NCI-H1417 treated with DMSO at 0.1 percent for 48 hours (cell line): Measurements from ENCODE around the gene KLK4.
"Not testable (repeated sequence)": the region's sequence is repeated elsewhere in the genome, so short reads cannot be mapped to it uniquely, and the experiment has no call there.

Experiments used
- DNase-seq: peaks from one replicate; lab custom pipeline; 2025; lab: John Stamatoyannopoulos, UW

Gene KLK4

DNA sequence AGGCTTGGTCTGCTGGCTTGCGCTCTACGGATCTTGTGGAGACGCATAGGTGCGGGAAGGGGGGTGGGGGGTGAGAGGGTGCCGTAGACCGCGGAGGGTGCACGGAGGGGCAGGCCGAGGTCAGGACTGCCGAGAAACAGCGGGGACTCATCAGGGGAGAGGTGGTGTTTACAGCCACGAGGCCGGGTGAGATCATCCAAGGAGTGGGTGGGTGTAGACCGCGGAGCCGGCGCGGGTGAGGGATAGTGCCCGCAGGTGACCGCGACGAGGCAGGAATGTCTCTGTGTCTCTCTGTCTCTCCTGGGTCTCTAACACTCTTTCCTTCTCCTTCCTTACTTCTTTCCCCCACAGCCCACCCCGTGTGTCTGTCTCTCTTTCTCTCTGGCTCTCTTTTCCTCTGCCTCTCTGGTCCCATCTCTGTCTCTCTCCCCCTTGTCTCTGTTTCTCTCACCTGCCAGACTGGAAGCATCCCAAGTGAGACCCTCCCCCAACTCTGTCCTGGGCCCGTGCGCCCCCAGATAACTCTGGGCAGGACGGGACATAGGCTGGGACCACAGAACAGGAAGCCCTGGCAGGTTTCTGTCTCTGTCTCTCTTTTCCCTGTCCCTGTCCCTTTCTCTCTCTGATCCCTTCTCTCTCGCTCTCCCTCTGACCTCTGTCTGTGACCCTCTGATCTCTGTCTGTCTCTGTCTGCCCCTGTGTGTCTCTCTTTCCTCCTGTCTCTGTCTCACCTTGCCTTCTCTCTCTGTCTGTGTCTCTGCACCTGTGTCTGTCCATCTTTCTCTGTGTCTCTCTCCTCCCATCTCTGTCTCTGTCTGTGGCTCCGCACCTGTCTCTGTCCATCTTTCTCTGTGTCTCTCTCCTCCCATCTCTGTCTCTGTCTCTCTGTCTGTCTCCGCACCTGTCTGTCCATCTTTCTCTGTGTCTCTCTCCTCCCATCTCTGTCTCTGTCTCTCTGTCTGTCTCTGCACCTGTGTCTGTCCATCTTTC, 1.8 kb upstream of the KLK4 start:
- DNase-seq = no peak

DNA sequence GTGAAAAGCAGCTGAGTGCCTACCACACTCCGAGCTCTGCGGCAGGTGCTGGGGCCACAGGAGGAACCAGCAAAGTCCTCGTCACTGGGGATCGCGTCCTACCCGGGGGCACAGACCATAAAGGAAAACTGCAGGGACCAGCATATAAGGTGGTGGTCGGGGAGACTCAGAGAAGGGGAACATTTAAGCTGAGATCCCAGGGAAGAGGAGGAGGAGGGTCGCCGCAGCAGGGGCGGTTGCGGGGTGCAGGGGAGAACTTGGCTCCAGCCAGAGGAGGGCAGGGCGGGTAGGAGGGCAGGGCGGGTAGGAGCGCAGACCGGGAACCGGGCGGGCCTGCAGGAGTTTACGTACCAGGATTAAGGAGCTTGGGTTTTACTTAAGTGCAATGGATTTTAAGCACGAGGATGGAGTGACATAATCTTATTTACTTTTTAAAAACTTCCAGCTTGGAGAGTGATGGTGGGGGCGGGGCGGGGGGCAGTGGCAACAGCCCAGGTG, 956 bp upstream of the KLK4 start:
- DNase-seq = no peak

DNA sequence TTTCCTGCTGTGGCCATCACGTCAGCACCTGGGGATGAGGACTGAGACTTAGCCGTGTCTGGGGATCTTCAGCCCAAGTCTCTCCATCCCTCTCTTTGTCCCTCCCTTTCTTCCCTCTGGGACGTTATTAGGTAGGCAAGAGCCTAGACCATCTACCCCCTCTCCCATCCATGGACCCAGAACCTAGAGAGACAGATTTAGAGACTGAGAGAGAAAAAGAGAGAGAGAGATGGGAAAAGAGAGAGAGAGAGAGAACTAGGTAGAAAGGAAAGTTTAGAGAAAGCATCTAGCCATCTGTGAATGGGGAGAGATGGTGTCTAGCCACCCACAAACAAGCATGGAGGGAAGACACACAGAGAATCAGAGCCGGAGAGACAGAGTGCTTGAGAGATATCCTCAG, 473 bp downstream of the KLK4 start:
- no peak for DNase-seq

DNA sequence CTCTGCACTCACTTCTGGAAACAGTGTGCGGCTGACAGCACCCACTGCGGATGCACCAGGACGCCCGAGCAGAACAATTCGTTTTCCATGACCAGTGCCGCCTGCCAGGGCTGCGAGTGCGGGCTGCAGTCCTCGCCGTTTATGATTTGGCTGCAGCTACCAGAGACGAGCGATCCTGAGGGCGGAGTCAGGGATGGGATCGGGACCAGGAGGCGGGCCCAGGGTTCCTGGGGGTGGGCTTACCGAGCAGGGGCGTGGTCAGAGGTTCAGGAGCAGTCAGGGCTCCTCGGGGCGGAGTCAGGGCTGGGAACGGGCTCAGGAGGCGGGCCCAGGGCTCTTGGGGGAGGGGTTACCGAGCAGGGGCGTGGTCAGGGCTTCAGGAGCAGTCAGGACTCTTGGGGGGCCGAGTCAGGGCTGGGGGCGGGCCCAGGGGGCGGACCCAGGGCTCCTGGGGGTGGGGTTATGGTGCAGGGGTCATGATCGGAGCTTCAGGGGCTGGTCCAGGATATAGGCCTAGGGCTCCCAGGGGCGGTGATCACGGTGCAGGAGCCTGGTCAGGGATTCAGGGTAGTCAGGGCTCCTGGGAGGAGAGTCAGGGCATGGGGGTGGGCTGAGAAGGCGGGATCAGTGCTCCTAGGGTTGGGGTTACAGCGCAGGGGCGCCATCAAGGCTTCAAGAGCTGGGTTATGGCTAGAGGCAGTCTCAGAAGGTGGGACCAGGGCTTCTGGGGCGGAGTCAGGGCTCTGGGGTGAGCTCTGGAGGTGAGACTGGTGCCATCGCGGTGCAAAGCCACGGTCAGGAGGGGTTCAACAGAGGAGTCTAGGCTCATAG, 1.7 kb downstream of the KLK4 start:
- DNase-seq = no peak

DNA sequence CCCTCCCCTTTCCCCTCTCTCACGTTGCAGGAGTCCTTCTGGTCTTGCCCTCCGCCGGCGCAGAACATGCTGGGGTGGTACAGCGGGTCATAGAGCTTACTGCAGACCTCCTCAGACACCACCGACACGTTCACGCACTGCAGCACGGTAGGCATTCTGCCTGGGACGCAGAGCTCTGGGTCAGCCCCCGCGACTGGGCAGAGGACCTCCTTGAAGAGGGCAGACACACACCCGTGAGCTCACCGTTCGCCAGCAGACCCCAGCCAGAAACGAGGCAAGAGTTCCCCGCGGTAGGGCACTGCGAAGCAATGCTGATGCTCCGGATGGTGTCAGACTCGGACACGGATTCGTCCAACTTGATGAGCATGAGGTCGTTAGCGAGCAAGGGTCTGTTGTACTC, 2.9 kb downstream of the KLK4 start:
- DNase-seq = no peak

DNA sequence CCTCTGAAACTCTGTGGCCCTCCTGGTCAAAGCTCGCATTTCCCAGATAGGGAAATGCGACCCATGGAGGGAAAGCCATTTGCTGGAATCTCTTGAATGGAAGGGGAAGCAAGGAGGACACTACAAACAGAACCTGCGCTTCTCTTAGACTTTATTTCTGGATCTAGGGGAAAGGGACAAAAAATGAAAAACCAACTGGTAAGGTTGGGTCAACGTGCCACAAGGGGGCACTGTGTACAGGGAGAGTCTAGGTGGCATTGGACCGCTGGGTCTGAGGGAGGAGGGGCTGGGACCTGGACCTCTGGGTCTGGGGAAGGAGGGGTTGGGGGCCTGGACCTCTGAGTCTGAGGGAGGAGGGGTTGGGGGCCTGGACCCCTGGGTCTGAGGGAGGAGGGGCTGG, 5.0 kb downstream of the KLK4 start:
- no peak for DNase-seq

DNA sequence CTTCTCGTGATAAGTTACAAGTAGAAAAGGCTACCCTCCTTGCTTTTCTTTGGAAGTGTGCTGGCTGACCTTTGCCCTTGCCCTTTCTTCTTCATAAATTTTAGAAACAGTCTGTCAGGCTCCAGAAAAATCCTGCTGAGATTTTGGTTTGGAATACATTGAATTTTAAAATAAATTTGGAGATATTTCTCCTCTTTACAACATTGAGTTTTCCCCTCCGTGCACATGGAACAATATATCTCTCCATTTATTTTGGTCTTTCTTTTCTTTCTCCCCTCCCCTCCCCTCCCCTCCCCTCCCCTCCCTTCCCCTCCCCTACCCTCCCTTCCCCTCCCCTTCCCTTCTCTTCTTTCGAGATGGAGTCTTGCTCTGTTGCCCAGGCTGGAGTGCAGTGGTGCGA, 8.6 kb downstream of the KLK4 start:
- no peak for DNase-seq

DNA sequence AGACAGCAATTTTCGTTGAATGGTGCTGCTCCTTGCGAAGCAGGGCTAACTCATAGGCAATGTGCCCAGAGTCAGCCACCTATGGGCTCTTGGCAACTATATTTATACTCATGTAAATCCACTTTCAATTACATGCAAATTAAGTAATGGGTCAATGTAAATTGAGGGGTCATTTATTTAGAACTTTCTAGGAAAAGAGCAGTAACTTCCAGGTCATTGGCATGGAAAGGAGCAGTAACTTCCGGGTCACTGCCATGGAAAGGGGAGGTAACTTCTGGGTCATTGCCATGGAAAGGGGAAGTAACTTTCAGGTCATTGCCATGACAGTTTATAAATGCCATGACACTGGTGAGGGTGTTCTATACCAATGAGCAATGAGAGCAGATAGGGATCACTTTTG, 11.6 kb downstream of the KLK4 start:
- no peak for DNase-seq

DNA sequence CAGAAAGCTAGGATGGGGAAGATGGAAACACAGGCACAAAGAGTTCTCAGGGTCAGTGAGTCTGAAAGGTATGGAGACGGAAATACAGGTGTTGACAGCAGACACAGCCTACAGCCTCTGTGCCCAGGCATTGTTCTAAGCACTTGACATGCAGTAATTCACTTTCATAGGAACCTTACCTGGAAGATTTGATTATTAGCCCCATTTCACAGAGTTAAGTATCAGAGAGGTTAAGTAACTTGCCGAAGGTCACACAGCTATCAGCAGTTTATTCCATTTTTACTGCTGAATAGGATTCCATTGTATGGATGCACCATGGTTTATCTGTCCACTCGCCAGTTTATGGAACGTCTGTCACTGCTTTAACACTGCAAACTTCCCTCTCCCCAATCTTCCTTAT, 13.2 kb downstream of the KLK4 start:
- no peak for DNase-seq

DNA sequence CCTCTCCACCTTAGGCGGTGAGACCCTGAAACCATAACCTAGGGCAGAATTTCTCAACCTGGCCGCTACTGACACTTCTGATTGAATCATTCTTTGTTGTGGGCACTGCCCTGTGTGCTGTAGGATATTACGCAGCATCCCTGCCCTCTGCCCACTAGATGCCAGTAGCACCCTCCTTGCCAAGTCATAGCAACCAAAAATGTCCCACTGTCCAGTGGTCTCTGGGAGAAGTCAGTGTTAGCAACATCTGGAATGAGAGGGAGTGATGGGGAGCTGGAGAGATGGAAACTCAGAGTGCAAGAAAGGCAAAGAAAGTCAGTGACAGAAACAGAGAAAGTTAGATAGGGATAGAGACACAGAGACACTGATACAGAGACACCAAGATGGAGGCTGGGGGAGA, 13.6 kb downstream of the KLK4 start:
- no peak for DNase-seq

DNA sequence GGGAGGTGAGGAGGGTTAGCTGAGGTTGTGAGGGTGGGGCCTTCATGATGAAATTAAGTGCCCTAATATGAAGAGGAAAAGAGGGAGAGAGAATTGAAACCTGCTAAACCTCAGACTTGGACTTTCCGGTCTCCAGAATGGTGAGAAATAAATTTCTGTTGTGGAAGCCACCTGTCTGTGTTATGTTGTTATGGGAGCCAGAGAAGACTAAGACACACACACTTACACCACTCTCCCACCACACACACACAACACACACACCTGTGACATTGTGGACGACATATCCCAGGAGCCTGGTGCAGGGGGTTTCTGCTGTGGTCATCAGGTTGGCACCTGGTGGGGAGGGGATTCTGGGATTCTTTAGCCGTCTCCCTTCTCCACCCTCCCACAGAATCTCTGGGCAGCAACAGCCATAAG, 14.0 kb downstream of the KLK4 start:
- DNase-seq = no peak

DNA sequence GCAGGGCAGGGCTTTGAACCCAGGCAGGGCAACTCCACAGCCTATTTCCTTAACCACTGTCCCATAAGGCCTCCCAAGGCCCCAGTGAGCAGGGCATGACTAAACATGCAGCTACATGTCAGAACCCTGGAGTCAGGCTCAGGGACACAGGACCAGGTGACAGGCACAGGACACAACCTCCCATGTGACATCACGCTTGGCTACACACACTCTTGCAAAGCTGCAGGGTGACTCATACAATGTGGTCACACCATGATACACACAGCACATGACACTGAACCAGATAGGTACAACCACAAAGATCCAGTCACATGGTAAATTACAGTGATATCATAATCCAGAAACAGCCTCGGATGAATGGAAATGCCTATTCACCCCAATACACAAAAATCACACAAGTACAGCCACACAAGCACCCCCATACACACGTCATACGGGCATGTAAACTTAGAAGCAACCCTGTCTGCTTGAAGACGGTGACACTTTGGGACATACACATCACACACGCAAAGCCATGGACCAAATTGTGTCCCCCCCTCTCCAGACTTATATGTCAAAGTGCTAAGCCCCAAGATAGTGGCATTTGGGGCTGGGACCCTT, 14.5 kb downstream of the KLK4 start:
- no peak for DNase-seq

DNA sequence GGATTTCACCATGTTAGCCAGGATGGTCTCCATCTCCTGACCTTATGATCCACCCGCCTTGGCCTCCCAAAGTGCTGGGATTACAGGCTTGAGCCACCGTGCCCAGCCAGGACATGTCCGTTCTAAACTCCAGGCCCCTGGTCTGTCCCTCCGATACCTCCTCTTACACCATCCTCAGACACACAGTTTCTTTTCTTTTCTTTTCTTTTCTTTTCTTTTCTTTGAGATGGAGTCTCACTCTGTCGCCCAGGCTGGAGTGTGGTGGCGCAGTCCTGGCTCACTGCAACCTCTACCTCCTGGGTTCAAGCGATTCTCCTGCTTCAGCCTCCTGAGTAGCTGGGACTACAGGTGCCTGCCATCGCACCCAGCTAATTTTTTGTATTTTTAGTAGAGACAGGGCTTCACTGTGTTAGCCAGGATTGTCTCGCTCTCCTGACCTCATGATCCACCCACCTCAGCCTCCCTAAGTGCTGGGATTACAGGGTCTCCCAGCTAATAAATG, 15.1 kb downstream of the KLK4 start:
- not testable (repeated sequence) for DNase-seq

DNA sequence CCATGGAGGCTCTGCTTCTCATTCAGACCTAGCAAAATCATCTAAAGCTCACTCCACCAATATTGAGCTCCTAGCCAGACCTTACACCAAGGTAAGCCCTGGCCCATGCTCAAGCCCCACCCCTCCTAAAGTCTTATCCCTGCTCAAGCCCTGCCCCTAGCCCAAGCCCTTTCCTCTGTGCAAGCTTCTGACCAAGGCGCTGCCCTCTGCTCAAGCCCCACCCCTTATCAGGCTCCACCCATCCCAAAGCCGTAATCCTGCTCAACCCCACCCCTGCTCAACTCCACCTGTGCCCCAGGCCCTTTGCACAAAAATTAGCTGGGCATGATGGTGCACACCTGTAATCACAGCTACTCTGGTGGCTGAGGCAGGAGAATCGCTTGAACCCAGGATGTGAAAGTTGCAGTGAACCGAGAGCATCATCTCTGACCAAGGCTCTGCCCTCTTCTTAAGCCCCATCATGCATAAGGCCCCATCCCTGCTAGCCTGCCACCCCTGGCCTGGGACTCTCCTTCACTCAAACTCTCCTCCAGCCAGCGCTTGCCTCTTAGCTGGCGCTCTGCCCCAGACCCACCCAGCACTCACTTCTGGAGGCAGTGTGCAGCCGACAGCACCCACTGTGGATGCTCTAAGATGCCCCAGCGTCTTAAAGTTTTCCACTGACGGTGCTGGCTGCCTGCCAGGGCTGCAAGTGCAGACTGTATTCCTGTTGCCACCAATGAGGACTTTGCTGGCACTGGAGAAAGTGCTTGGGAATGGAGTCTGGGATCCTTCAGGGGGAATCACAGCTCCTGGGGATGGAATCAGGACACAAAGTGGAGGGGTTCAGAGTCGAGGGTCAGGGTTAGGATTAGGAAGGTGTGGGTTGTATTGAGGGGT, 16.5 kb downstream of the KLK4 start:
- no peak for DNase-seq

DNA sequence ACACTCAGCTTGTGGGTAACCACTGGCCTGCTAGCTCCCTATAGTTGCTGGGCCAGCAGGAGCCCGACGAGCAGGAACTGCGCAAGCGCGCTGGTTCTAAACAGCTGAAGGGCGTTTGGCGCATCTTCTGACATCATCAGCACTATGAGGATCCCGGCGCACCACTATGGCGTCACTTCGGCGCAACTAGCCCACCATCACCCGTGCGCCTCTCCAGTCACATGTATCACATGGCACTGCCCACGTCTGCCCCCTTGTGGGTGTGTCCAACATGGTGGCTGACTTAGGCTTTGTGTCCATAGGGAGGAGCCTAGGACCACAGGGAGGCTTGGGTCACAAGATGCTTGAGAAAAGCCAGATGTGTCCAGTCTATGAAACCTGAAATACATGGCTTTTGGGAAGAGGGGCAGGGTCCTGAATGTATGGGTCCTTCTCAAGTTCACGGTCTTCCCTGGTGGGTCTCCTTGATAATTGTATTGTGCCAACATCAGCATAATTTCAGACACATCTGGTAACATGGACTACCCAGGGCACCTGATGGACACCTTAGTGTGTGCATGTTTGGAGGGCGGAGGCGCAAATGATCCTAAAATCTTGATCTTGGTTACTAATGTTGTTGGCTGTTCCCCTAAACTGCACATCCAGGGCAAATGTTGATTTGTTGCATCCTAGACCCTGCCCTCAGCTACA, 18.0 kb downstream of the KLK4 start:
- DNase-seq = no peak

DNA sequence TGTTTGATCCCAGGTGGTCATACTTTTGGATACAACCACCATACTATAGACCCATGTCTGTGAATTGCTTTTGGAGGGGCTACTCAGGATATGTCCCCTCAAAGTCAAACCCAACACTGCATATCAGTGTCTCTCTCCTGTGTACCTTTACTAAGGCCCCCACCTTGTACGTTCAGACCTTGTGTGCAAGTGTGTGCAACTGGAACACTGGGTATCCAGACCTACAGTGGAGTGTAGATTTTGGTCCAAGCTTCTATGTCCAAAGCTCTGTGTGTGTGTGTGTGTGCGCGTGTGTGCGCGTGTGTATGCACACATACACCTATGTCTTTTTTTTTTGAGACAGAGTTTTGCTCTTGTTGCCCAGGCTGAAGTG, 20.0 kb downstream of the KLK4 start:
- no peak for DNase-seq

DNA sequence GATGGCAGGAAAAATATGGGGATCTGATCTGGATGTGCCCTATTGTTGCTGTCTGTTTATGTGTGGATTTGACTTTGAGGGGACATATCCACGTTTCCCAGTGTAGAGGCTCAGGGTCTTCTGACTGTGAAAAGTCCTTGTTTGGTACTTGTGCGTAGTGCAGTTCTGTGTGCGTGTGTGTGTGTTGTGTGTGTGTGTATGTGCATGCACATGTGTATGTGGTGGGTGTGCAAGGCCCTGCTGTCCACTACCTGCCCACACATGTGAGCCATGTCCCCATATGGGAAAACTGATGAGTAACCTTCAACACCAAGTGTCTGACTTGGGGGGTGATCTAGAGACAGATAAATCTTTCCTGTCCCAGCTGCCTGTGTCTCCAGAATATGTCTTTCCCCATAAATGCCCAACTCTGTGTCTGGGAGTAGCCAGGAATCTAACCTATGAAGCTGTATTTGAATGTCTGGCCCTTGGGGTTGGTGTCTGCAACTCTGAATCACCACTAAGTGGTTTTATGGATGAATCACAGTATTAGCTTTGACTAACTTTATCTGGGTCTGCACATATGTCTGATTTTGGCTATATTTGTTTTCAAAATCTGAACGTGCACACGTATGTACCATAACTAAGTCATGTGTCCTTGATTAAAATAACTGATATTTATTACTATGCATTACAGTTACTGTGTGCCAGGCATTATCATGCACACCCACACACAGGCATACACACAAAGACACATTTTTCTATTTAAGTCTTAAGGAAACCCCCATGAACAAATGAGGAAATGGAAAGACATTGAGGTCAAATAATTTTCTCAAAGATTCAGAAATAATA, 20.6 kb downstream of the KLK4 start:
- DNase-seq = no peak

DNA sequence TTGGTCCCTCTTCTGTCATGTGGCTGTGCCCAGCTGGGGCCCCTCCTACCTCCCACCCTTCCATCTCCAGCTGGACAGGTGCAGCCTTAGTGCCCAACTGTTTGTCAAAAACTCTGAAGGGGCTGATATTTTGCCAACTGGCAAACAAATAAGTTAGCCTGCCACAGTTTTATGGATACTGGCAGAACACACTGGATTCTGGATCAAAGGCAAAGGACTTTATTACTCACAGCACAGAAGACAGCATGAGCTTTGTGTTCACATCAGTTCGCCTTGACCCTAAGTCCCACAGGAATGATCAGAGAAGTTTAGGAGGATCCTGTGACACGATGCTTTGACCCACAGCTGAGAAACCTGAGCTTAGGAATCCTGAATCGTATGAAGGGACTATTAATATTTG, 21.6 kb downstream of the KLK4 start:
- DNase-seq = no peak

DNA sequence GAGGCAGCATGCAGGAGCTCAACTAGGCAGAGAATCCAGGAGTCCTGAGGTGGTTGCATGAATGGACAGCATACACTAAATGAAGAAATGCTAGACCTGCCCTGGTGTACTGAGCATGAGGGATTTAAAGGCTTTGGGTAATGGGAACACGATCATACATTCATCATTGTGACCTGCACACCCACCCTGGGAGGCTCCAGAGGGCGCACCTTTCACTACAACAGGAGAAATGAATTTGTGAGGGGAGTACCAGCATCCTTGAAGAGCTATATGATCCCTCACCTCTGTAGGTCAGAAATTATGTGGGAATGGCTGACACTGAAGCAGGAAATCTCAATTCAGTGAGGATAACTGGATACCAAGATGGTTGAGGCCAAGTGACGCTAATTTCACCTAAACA, 29.0 kb downstream of the KLK4 start:
- no peak for DNase-seq

DNA sequence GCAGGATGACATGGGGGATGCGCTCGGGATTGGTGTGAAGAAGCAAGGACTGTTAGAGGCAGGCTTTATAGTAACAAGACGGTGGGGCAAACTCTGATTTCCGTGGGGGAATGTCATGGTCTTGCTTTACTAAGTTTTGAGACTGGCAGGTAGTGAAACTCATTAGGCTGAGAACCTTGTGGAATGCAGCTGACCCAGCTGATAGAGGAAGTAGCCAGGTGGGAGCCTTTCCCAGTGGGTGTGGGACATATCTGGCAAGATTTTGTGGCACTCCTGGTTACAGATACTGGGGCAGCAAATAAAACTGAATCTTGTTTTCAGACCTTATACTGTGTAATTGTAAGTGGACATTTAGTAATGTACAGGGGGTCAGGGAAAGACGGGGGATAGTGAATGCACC, 31.0 kb downstream of the KLK4 start:
- DNase-seq = no peak
